Choroid plexus epithelial cell (primary cell): ENCODE results near the gene SHISA8.
A peak's percentile ranks its signal among the peaks of the same experiment; 100 is the strongest.
"Not testable (repeated sequence)": the region's sequence is repeated elsewhere in the genome, so short reads cannot be mapped to it uniquely, and the experiment has no call there.

ENCODE experiments used
- DNase-seq: peaks from one replicate; pipeline ENCODE4 v3.0.0-alpha.2; 2010; ENCODE audit warnings: low read depth
- H3K4me3 ChIP-seq: 2 replicates; pipeline ENCODE4 v1.5.1; 2011; ENCODE audit warnings: low read depth, mild to moderate bottlenecking, control low read depth, low read length, moderate library complexity
- TF ChIP-seq, protein P1 (sequence below): conservative IDR thresholded peaks from 2 replicates; pipeline ENCODE4 v1.5.1; 2011; ENCODE audit warnings: low read depth, mild to moderate bottlenecking, control low read depth, inconsistent platforms, low read length, moderate library complexity

The SHISA8 gene

DNA sequence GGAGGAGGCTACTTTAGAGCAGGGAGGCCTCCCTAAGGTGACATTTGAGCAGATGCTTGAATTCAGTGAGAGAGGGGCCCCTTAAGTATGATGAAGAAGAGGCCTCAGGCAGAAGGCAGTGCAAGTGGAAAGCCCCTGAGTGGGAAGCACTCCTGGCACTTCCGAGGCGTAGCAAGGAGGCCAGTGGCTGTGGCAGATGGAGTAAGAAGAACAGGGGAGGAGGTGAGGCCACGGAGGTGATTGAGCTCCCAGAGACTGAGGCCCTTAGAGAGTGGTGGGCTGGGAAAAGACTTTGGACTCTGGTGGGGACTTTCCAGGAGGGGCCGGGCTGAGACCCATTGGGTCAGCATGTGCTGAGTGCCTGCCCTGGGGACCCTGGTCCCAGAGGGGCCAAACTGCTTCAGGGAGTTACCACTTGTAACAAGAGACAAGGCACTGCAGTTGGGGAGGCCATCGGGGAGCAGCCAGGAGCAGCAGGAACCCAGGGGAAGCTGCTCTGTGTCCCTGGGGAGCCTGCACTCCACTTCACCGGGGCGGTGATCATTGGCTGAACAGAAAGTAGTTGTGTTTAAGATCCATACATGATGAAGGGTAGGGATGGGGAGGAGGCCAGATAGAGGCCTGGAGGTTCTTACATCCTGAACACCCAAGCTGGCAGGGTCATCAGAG, 34.6 kb upstream of the SHISA8 start:
- H3K4me3 ChIP-seq, result no peak overlapping the region
- no peak for DNase-seq
- TF ChIP-seq, protein P1, sequence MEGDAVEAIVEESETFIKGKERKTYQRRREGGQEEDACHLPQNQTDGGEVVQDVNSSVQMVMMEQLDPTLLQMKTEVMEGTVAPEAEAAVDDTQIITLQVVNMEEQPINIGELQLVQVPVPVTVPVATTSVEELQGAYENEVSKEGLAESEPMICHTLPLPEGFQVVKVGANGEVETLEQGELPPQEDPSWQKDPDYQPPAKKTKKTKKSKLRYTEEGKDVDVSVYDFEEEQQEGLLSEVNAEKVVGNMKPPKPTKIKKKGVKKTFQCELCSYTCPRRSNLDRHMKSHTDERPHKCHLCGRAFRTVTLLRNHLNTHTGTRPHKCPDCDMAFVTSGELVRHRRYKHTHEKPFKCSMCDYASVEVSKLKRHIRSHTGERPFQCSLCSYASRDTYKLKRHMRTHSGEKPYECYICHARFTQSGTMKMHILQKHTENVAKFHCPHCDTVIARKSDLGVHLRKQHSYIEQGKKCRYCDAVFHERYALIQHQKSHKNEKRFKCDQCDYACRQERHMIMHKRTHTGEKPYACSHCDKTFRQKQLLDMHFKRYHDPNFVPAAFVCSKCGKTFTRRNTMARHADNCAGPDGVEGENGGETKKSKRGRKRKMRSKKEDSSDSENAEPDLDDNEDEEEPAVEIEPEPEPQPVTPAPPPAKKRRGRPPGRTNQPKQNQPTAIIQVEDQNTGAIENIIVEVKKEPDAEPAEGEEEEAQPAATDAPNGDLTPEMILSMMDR, result no peak

DNA sequence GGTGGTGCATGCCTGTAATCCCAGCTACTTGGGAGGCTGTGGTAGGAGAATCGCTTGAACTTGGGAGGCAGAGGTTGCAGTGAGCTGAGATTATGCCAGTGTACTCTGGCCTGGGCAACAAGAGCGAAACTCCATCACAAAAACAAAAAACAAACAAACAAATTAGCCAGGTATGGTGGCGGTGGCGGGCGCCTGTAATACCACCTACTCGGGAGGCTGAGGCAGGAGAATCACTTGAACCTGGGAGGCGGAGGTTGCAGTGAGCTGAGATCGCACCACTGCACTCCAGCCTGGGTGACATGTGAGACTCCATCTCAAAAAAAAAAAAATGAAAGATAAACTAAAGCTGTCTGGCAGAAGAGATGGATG, 34.0 kb upstream of the SHISA8 start:
- H3K4me3 ChIP-seq, DNase-seq: not testable (repeated sequence)

DNA sequence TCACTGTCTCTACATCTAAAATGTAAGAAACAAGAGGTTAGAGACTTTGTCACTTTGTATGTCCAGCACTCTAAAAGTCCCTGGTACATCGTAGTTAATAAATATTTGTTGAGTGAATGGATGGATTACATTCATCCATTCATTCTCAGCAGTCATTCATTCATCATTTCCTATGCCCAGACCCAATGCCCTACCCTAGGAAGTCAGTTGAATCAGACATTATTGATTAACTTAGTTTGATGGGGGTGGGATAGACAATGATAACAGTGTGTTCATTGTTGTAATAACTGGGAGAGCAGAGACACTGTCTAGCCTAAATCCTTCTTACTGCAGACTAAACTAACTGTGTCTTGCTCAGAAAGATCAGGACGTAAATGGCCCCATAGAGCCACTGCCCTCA, 33.3 kb upstream of the SHISA8 start:
- H3K4me3 ChIP-seq, result no peak overlapping the region
- no peak for DNase-seq
- TF ChIP-seq, protein P1, result no peak

DNA sequence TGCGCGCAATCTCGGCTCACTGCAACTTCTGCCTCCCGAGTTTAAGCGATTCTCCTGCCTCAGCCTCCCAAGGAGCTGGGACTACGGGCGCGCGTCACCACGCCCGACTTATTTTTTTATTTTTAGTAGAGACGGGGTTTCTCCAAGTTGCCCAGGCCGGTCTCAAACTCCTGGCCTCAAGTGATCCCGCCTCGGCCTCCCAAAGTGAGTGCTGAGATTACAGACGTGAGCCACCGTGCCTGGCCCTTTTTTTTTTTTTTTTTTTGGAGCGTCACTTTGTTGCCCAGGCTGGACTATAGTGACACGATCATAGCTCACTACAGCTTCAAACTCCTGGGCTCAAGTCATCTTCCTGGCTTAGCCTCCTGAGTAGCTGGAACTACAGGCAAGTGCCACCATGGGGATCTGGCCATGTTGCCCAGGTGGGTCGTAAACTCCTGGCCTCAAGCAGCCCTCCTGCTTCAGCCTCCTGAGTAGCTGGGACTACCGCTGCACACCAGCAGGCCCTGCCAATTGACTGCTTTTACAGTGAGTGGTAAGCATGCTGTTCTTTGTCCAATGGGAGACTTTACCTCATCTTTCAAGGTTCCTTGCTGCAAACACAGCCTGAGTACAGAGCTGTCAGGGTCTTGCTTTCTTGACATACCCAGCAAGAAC, 32.7 kb upstream of the SHISA8 start:
- DNase-seq, result no peak
- TF ChIP-seq, protein P1, result no peak
- peak overlapping the region; percentile 95 for H3K4me3 ChIP-seq

DNA sequence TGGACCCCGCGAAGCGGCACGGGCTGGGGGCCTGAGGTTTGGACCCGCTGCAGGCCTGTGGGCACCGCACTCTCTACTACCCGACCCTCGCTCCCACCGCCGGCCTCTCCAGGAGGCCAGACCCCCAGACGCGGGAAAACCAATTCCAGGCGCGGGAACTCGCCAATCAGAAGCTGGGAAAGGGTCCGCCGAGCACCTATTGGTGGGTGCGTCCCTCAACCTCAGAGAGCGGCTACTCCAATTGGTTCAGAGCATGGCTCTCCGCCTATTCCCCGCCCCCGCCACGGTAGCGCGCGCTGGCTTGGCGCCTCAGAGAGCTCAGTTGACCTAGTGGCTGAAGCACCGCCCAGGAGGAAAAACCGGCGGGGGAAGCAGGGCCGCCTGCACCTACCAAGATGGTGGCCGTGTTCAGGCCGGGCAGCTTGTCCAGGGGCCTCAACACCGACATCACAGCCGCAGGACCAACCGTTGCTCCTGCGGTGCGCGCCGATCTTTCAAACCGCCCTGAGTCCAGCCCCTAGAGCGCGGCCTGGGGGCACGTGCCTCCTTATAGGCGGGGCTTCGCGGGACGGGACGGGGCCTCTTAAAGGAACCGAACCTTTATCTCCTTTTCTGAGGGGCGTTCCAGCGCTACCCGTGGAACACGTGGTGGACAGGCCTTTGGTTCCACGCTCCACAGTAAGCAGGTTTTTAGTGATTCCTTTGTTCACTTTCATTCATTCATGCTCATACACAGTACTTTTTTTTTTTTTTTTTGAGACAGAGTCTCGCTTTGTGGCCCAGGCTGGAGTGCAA, 32.0 kb upstream of the SHISA8 start, which contains the start of gene CENPM:
Gene CENPM (minus strand): TSS at position 524 of the 795 bp plus-strand sequence. CDS start 76 bp downstream, at position 448.
- TF ChIP-seq, protein P1, result no peak

DNA sequence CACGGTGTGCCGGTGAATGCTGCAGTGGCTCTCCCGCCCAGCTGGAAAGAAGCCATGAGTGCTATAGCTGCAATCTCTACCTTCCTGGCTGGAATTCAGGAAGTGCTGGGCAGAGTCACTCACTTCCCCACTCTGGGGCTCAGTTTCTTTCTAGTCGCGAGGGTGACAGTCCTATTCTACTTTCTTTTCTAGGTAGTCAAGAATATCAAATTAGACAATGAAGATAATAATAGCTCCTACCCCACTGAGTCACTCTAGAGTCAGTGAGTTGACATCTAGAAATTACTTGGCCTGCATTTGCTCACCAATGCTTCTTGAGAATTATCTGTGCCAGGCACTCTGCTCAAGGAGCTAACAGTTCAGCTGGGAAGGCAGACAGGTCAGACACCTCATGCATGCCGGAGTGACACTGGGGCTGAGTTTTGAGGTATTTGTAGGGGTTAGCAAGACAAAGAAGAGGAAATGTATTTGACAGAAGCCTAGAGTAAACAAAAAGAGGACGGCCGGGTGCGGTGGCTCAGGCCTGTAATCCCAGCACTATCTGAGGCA, 28.9 kb upstream of the SHISA8 start:
- no peak for DNase-seq
- TF ChIP-seq, protein P1, result no peak
- H3K4me3 ChIP-seq, result no peak overlapping the region

More for the DNA sequence above, 32.0 kb upstream of the SHISA8 start, which contains the start of gene CENPM:
- peak within 1 kb of the TSS; percentile 95 for H3K4me3 ChIP-seq
- DNase-seq, result peak; percentile 95
